GM18508 (cell line): ENCODE measurements around the gene IGFALS.

ENCODE experiments used
- ATAC-seq: cut with Tn5 transposase; IDR thresholded peaks from one replicate; pipeline ENCODE4 v1.9.1; 2021; ENCODE audit warnings: moderate number of reproducible peaks; ENCODE audit not compliant: insufficient read depth, unreplicated experiment

IGFALS gene

GRCh38 chr16:1793578-1794220 is at the start of gene IGFALS:
IGFALS (minus strand) TSS chr16:1793705; CDS start chr16:1793652, 53 bp downstream.
- ATAC-seq: no peak

- ATAC-seq: no peak
These were observed 46.0 kb upstream of the IGFALS start for GRCh38 chr16:1839554-1839953.

GRCh38 chr16:1834096-1834495 is 40.6 kb upstream of the IGFALS start:
- ATAC-seq: no peak

- ATAC-seq: no peak
These were observed 39.4 kb upstream of the IGFALS start for GRCh38 chr16:1832838-1833454.

GRCh38 chr16:1831186-1832075 is 37.9 kb upstream of the IGFALS start:
- ATAC-seq: no peak

GRCh38 chr16:1830213-1830612 is 36.7 kb upstream of the IGFALS start:
- ATAC-seq: no peak

- ATAC-seq: no peak
These were observed 35.3 kb upstream of the IGFALS start for GRCh38 chr16:1828645-1829410.

GRCh38 chr16:1826691-1827573 is 33.4 kb upstream of the IGFALS start, which contains the start of the genes FAHD1 and HAGH:
FAHD1 (plus strand) TSS chr16:1827206; CDS start chr16:1827239, 33 bp downstream.
HAGH (minus strand) TSS chr16:1826825; CDS start chr16:1826787, 38 bp downstream.
- ATAC-seq: peak; percentile 59

- ATAC-seq: no peak
These were observed 32.6 kb upstream of the IGFALS start for GRCh38 chr16:1825864-1826690.

GRCh38 chr16:1825381-1825863 is 31.9 kb upstream of the IGFALS start:
- ATAC-seq: no peak

GRCh38 chr16:1823821-1824220 is 30.3 kb upstream of the IGFALS start:
- no peak for ATAC-seq

GRCh38 chr16:1822801-1823200 is 29.3 kb upstream of the IGFALS start:
- ATAC-seq: no peak

GRCh38 chr16:1821861-1822611 is 28.5 kb upstream of the IGFALS start:
- ATAC-seq: no peak

GRCh38 chr16:1820946-1821290 is 27.4 kb upstream of the IGFALS start:
- no peak for ATAC-seq

GRCh38 chr16:1820096-1820945 is 26.8 kb upstream of the IGFALS start:
- no peak for ATAC-seq

GRCh38 chr16:1819611-1820010 is 26.1 kb upstream of the IGFALS start:
- ATAC-seq: no peak
